Liver (tissue), 9 donors: ENCODE results near the gene ELP4. TPM values are rescaled to one million over a fixed set of nuclear protein-coding genes. Genes with fewer than 3 reads are reported as not detected.

Experiments used
- DNase-seq: peaks from one replicate; pipeline ENCODE4 v3.0.0-alpha.2; 2017; ENCODE audit warnings: low spot score
- H3K27ac ChIP-seq, 2 donors: one replicate each; pipeline ENCODE4 v1.7.0; 2013; ENCODE audit warnings: inconsistent platforms in 2 of 2, low read length in 2 of 2, control low read depth in 1 of 2, low read depth in 1 of 2, mild to moderate bottlenecking in 1 of 2
- H3K27me3 ChIP-seq, 4 donors: one replicate each; pipeline versions ENCODE4 v1.6.1 to v1.7.0; 2013; ENCODE audit warnings: low read length in 3 of 4, inconsistent platforms in 1 of 4, mild to moderate bottlenecking in 1 of 4, moderate library complexity in 1 of 4; ENCODE audit not compliant: control insufficient read depth in 4 of 4, insufficient read depth in 4 of 4
- H3K36me3 ChIP-seq, 4 donors: one replicate each; pipeline versions ENCODE4 v1.6.1 to v1.7.0; 2013; ENCODE audit warnings: low read length in 3 of 4, mild to moderate bottlenecking in 3 of 4, low read depth in 1 of 4, moderate library complexity in 1 of 4; ENCODE audit not compliant: control insufficient read depth in 4 of 4, insufficient read depth in 3 of 4
- H3K4me1 ChIP-seq, 4 donors: one replicate each; pipeline versions ENCODE4 v1.6.1 to v1.7.0; 2013; ENCODE audit warnings: low read length in 3 of 4, mild to moderate bottlenecking in 3 of 4, moderate library complexity in 1 of 4; ENCODE audit not compliant: control insufficient read depth in 4 of 4, insufficient read depth in 4 of 4
- H3K4me3 ChIP-seq, 3 donors: one replicate each; pipeline versions ENCODE4 v1.6.1 to v1.7.0; 2013; ENCODE audit warnings: low read length in 3 of 3, control low read depth in 1 of 3, low read depth in 1 of 3, mild to moderate bottlenecking in 1 of 3
- H3K9ac ChIP-seq, 2 donors: one replicate each; pipeline ENCODE4 v1.7.0; 2013; ENCODE audit warnings: low read length in 2 of 2, mild to moderate bottlenecking in 2 of 2, moderate library complexity in 2 of 2, control low read depth in 1 of 2, low read depth in 1 of 2
- H3K9me3 ChIP-seq, 4 donors: one replicate each; pipeline versions ENCODE4 v1.6.1 to v1.7.0; 2013; ENCODE audit warnings: low read length in 3 of 4; ENCODE audit not compliant: control insufficient read depth in 4 of 4
- EGR1 ChIP-seq, 2 donors: IDR thresholded peaks; 2 replicates each; pipeline ENCODE4 v1.6.1; 2016 to 2018; ENCODE audit warnings: antibody characterized with exemption in 2 of 2, low read depth in 2 of 2
- FOXA1 ChIP-seq: IDR thresholded peaks from 2 replicates; pipeline ENCODE4 v1.6.1; 2016; ENCODE audit warnings: antibody characterized with exemption
- FOXA2 ChIP-seq: IDR thresholded peaks from 2 replicates; pipeline ENCODE4 v1.6.1; 2016; ENCODE audit warnings: antibody characterized with exemption
- GABPA ChIP-seq, 2 donors: IDR thresholded peaks in 1 of 2; conservative IDR thresholded peaks in 1 of 2; 2 replicates each; pipeline ENCODE4 v1.6.1; 2016; ENCODE audit warnings: antibody characterized with exemption in 2 of 2, mild to moderate bottlenecking in 1 of 2, moderate library complexity in 1 of 2
- HNF4A ChIP-seq, 2 donors: conservative IDR thresholded peaks; 2 replicates each; pipeline ENCODE4 v1.6.1; 2016; ENCODE audit warnings: antibody characterized with exemption in 2 of 2, mild to moderate bottlenecking in 2 of 2
- HNF4G ChIP-seq: IDR thresholded peaks from 2 replicates; pipeline ENCODE4 v1.6.1; 2016; ENCODE audit warnings: antibody characterized with exemption
- JUND ChIP-seq, 2 donors: IDR thresholded peaks; 2 replicates each; pipeline ENCODE4 v1.6.1; 2016; ENCODE audit warnings: antibody characterized with exemption in 2 of 2
- MAX ChIP-seq: IDR thresholded peaks from 2 replicates; pipeline ENCODE4 v1.6.1; 2016; ENCODE audit warnings: antibody characterized with exemption
- NR2F2 ChIP-seq: IDR thresholded peaks from 2 replicates; pipeline ENCODE4 v1.6.1; 2016; ENCODE audit warnings: antibody characterized with exemption
- RAD21 ChIP-seq, 2 donors: IDR thresholded peaks; 2 replicates each; pipeline ENCODE4 v1.6.1; 2016; ENCODE audit warnings: antibody characterized with exemption in 2 of 2, mild to moderate bottlenecking in 2 of 2
- REST ChIP-seq: IDR thresholded peaks from 2 replicates; pipeline ENCODE4 v1.6.1; 2016; ENCODE audit warnings: antibody characterized with exemption, mild to moderate bottlenecking
- RXRA ChIP-seq, 2 donors: IDR thresholded peaks; 2 replicates each; pipeline ENCODE4 v1.6.1; 2017 to 2018; ENCODE audit warnings: antibody characterized with exemption in 2 of 2, mild to moderate bottlenecking in 1 of 2
- SP1 ChIP-seq: IDR thresholded peaks from 2 replicates; pipeline ENCODE4 v1.6.1; 2018; ENCODE audit warnings: antibody characterized with exemption, mild to moderate bottlenecking
- TAF1 ChIP-seq: conservative IDR thresholded peaks from 2 replicates; pipeline ENCODE4 v1.6.1; 2016; ENCODE audit warnings: antibody characterized with exemption, mild to moderate bottlenecking
- YY1 ChIP-seq: IDR thresholded peaks from 2 replicates; pipeline ENCODE4 v1.6.1; 2016; ENCODE audit warnings: antibody characterized with exemption, mild to moderate bottlenecking
- WGBS: extraction: QIAGEN DNeasy Blood & Tissue Kit; methylation state at CpG from one replicate; pipeline ENCODE4 v1.1.7; 2013; 5-methylcytosine and 5-hydroxymethylcytosine counted together
- polyA plus RNA-seq, 2 donors: library from polyadenylated mRNA; stranded (reverse) in 1 of 2; unstranded in 1 of 2; fragments of 200-250 nt in 1 of 2; fragments of >200 nt in 1 of 2; fragmentation: Nextera tagmentation in 1 of 2; extraction: Ambion mirVana in 1 of 2; gene quantifications; one replicate each; pipeline versions ENCODE4 v1.2.1 to v1.2.3, GENCODE V29; 2013 to 2015
- total RNA-seq, 2 donors: library from RNA; depleted of rRNA; stranded (reverse); fragments of >200 nt; gene quantifications; one replicate each; pipeline ENCODE4 v1.2.3, GENCODE V29; 2014
- TF ChIP-seq, protein P1 (sequence below): IDR thresholded peaks from 2 replicates; pipeline ENCODE4 v1.6.1; 2016; ENCODE audit warnings: antibody characterized with exemption
- TF ChIP-seq, protein P2 (sequence below): IDR thresholded peaks from 2 replicates; pipeline ENCODE4 v1.6.1; 2016; ENCODE audit warnings: antibody characterized with exemption
- TF ChIP-seq, protein P3 (sequence below): fragments of 150-350 bp; IDR thresholded peaks from 2 replicates; pipeline ENCODE4 v1.5.1; 2017; ENCODE audit warnings: improper control_type of control experiment, low read depth, low read length; ENCODE audit not compliant: missing input control
- donor health status: healthy.
- donor health status: healthy.
- donor health status: healthy.
- donor health status: healthy.
- donor health status: healthy.

ELP4 gene
- total and polyA plus RNA-seq, 4 donors = 6.0 to 18.8 (median 12.5) TPM

GRCh38 chr11:31720225-31720624 is 210.7 kb downstream of the ELP4 start:
- Histone ChIP-seq H3K4me3 (no peak overlapping the region), H3K9ac (no peak overlapping the region), H3K27ac (no peak overlapping the region), H3K9me3 (no peaks in the 10 kb centered on the region), H3K27me3 (no peaks in the 10 kb centered on the region), H3K4me1 (no peaks in the 10 kb centered on the region), H3K36me3 (peaks cover 0 to 3% (median 1%) of the 10 kb centered on the region in 4 donors)
- no peak for DNase-seq
- 70% methylated on average over 2 of the region's 2 CpGs for WGBS
- no peak for TF ChIP-seq YY1
- TF ChIP-seq GABPA (IDR thresholded peaks at IDR 0.05 in 1 of 2, conservative IDR thresholded peaks at IDR 0.05 in 1 of 2) = no peak
- TF ChIP-seq EGR1 (IDR thresholded peaks at IDR 0.05; ENCODE audit: low read depth in 2 of 2) = no peak
- TF ChIP-seq HNF4G = no peak
- TF ChIP-seq TAF1 = no peak
- TF ChIP-seq NR2F2 = no peak
- TF ChIP-seq REST = no peak
- TF ChIP-seq HNF4A (conservative IDR thresholded peaks at IDR 0.05) = no peak
- TF ChIP-seq, protein P1, sequence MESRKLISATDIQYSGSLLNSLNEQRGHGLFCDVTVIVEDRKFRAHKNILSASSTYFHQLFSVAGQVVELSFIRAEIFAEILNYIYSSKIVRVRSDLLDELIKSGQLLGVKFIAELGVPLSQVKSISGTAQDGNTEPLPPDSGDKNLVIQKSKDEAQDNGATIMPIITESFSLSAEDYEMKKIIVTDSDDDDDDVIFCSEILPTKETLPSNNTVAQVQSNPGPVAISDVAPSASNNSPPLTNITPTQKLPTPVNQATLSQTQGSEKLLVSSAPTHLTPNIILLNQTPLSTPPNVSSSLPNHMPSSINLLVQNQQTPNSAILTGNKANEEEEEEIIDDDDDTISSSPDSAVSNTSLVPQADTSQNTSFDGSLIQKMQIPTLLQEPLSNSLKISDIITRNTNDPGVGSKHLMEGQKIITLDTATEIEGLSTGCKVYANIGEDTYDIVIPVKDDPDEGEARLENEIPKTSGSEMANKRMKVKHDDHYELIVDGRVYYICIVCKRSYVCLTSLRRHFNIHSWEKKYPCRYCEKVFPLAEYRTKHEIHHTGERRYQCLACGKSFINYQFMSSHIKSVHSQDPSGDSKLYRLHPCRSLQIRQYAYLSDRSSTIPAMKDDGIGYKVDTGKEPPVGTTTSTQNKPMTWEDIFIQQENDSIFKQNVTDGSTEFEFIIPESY = no peak
- TF ChIP-seq RXRA (IDR thresholded peaks at IDR 0.05) = no peak
- TF ChIP-seq RAD21 (IDR thresholded peaks at IDR 0.05) = no peak
- no peak for TF ChIP-seq JUND (IDR thresholded peaks at IDR 0.05)
- TF ChIP-seq, protein P2, sequence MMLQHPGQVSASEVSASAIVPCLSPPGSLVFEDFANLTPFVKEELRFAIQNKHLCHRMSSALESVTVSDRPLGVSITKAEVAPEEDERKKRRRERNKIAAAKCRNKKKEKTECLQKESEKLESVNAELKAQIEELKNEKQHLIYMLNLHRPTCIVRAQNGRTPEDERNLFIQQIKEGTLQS = no peak
- no peak for TF ChIP-seq MAX
- TF ChIP-seq, protein P3, sequence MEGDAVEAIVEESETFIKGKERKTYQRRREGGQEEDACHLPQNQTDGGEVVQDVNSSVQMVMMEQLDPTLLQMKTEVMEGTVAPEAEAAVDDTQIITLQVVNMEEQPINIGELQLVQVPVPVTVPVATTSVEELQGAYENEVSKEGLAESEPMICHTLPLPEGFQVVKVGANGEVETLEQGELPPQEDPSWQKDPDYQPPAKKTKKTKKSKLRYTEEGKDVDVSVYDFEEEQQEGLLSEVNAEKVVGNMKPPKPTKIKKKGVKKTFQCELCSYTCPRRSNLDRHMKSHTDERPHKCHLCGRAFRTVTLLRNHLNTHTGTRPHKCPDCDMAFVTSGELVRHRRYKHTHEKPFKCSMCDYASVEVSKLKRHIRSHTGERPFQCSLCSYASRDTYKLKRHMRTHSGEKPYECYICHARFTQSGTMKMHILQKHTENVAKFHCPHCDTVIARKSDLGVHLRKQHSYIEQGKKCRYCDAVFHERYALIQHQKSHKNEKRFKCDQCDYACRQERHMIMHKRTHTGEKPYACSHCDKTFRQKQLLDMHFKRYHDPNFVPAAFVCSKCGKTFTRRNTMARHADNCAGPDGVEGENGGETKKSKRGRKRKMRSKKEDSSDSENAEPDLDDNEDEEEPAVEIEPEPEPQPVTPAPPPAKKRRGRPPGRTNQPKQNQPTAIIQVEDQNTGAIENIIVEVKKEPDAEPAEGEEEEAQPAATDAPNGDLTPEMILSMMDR = no peak
- TF ChIP-seq SP1 = no peak
- TF ChIP-seq FOXA1 = no peak
- TF ChIP-seq FOXA2 = no peak
